Measurements from ENCODE around the gene PPIH.
"Not testable (repeated sequence)": the region's sequence is repeated elsewhere in the genome, so short reads cannot be mapped to it uniquely, and the experiment has no call there.

PPIH gene

GRCh38 chr1:42692461-42692860 is 34.2 kb downstream of the PPIH start:
- DNase-seq (ENCODE audit: low read depth), result no peak
- TF ChIP-seq CTCF (IDR thresholded peaks at IDR 0.05; ENCODE audit: insufficient read depth, low read depth, low read length, missing control alignments), result no peak
- H3K4me3 ChIP-seq (ENCODE audit: low read depth, low read length), result no peak overlapping the region

- no peak for DNase-seq (ENCODE audit: low read depth)
- TF ChIP-seq CTCF (IDR thresholded peaks at IDR 0.05; ENCODE audit: insufficient read depth, low read depth, low read length, missing control alignments), result no peak
Measured at GRCh38 chr1:42692911-42693310, 34.7 kb downstream of the PPIH start.

GRCh38 chr1:42698081-42698813 is 40.0 kb downstream of the PPIH start:
- no peak for DNase-seq (ENCODE audit: low read depth)
- no peak for TF ChIP-seq CTCF (IDR thresholded peaks at IDR 0.05; ENCODE audit: insufficient read depth, low read depth, low read length, missing control alignments)
- H3K4me3 ChIP-seq (ENCODE audit: low read depth, low read length), result no peak overlapping the region

More at GRCh38 chr1:42692911-42693310, 34.7 kb downstream of the PPIH start:
- H3K4me3 ChIP-seq (ENCODE audit: low read depth, low read length), result no peak overlapping the region

GRCh38 chr1:42700006-42700405 is 41.8 kb downstream of the PPIH start:
- DNase-seq (ENCODE audit: low read depth), result no peak
- no peak for TF ChIP-seq CTCF (IDR thresholded peaks at IDR 0.05; ENCODE audit: insufficient read depth, low read depth, low read length, missing control alignments)
- H3K4me3 ChIP-seq (ENCODE audit: low read depth, low read length), result no peak overlapping the region

GRCh38 chr1:42703888-42704464 is 45.8 kb downstream of the PPIH start:
- DNase-seq (ENCODE audit: low read depth), result no peak
- TF ChIP-seq CTCF (IDR thresholded peaks at IDR 0.05; ENCODE audit: insufficient read depth, low read depth, low read length, missing control alignments), result no peak
- H3K4me3 ChIP-seq (ENCODE audit: low read depth, low read length), result no peak overlapping the region

GRCh38 chr1:42712808-42713207 is 54.6 kb downstream of the PPIH start:
- H3K4me3 ChIP-seq (ENCODE audit: low read depth, low read length); DNase-seq (ENCODE audit: low read depth): not testable (repeated sequence)

GRCh38 chr1:42713293-42713692 is 55.1 kb downstream of the PPIH start:
- TF ChIP-seq CTCF (IDR thresholded peaks at IDR 0.05; ENCODE audit: insufficient read depth, low read depth, low read length, missing control alignments), result no peak
- no peak overlapping the region for H3K4me3 ChIP-seq (ENCODE audit: low read depth, low read length)
- no peak for DNase-seq (ENCODE audit: low read depth)

- not testable (repeated sequence) for H3K4me3 ChIP-seq (ENCODE audit: low read depth, low read length); DNase-seq (ENCODE audit: low read depth)
Measured at GRCh38 chr1:42714441-42714840, 56.2 kb downstream of the PPIH start.
